Body of pancreas (tissue), 4 donors: Measurements from ENCODE around the gene TRIM17. TPM values are rescaled to one million over a fixed set of nuclear protein-coding genes. Genes with fewer than 3 reads are reported as not detected.

Experiments used
- ATAC-seq: fragments of 150-250 bp; one replicate; pipeline ENCODE4 v1.9.1; 2016
- DNase-seq, 4 donors: peaks; one replicate each; pipeline ENCODE4 v3.0.0-alpha.2; 2019
- H3K27ac ChIP-seq, 4 donors: fragments of 200-600 bp; sonication (generic); 1 replicate in 3 of 4; 2 replicates in 1 of 4; pipeline versions ENCODE4 v1.5.1 to v1.6.1; 2016 to 2019; ENCODE audit warnings: mild to moderate bottlenecking in 1 of 4, mixed read lengths in 1 of 4, moderate library complexity in 1 of 4
- H3K27me3 ChIP-seq, 2 donors: fragments of 200-600 bp; sonication (generic); one replicate each; pipeline ENCODE4 v1.6.0; 2016; ENCODE audit warnings: mild to moderate bottlenecking in 1 of 2
- H3K36me3 ChIP-seq, 2 donors: fragments of 200-600 bp; sonication (generic); replicated peaks in 1 of 2; 2 replicates each; pipeline ENCODE4 v1.5.1; 2016; ENCODE audit warnings: low read depth in 2 of 2; ENCODE audit not compliant: insufficient read depth in 1 of 2
- H3K4me1 ChIP-seq: fragments of 200-600 bp; sonication (generic); one replicate; pipeline ENCODE4 v1.6.0; 2016
- H3K4me3 ChIP-seq, 2 donors: fragments of 200-600 bp; sonication (generic); 1 replicate in 1 of 2; 2 replicates in 1 of 2; pipeline ENCODE4 v1.5.1; 2016 to 2019
- H3K9me3 ChIP-seq, 3 donors: fragments of 200-600 bp; sonication (generic); 1 replicate in 2 of 3; 2 replicates in 1 of 3; pipeline ENCODE4 v1.5.1; 2016
- POLR2A ChIP-seq, 3 donors: fragments of 450-650 bp; IDR thresholded peaks; one replicate each; pipeline ENCODE4 v1.6.1; 2016; ENCODE audit warnings: antibody characterized with exemption in 3 of 3, mild to moderate bottlenecking in 2 of 3
- WGBS, 2 donors: methylation state at CpG; one replicate each; pipeline ENCODE4 v1.1.5; 2017; 5-methylcytosine and 5-hydroxymethylcytosine counted together
- intact Hi-C: fragments of 100-400 bp; cut with DNase I; formaldehyde crosslinking; loops from one replicate; pipeline ENCODE4 v1.15.1; 2023
- total RNA-seq, 2 donors: library from RNA; depleted of rRNA; stranded (reverse); fragments of >200 nt; gene quantifications; one replicate each; pipeline ENCODE4 v1.1.0, GENCODE V29; 2016
- TF ChIP-seq, protein P1 (sequence below), 7 experiments: fragments of 450-650 bp in 4 of 7; fragments of 200-600 bp in 3 of 7; sonication (generic) in 3 of 7; IDR thresholded peaks; one replicate each; pipeline ENCODE4 v1.5.1; 2016 to 2019; ENCODE audit warnings: antibody characterized with exemption in 7 of 7

Gene TRIM17
- total RNA-seq, 2 donors from 2014 or later = 1.0 TPM; not detected in 1

DNA sequence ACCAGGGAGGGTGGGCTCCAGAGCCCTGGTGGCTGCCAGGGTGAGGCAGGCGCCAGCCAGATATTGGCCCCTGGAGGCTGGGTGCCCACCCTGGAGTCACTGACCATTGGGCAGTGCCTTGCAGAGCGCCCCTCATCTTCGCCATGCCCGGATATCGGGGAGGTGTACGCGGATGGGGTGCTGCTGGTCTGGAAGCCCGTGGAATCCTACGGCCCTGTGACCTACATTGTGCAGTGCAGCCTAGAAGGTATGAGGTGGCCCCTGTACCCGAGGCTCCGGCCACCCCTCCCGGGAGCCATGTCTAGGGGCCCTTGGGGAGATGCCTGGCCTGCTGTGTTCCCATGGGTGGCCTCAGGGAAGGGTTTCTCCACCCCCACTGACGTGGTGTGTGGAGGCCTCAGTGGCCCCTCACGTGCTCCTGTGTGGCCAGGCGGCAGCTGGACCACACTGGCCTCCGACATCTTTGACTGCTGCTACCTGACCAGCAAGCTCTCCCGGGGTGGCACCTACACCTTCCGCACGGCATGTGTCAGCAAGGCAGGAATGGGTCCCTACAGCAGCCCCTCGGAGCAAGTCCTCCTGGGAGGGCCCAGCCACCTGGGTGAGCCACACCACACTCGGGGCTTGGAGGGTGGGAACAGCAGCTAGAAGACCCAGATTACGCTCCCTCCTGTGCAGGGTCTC, 40.9 kb downstream of the TRIM17 start:
- Histone ChIP-seq H3K4me3 (no peak overlapping the region), H3K27ac (peak overlapping the region in 1 of 4 donors; percentile 15), H3K27me3 (no peaks in the 10 kb centered on the region), H3K4me1 (peaks cover 17% of the 10 kb centered on the region), H3K36me3 (no peaks in the 10 kb centered on the region), H3K9me3 (no peaks in the 10 kb centered on the region)
- DNase-seq (peak in 1 of 4 donors; percentile 11), ATAC-seq (no peak)
- WGBS, 2 donors = 93 to 96% methylated on average over 6 to 17 of the region's 22 CpGs
- intact Hi-C loops = no loop called here
- no peak for TF ChIP-seq POLR2A (IDR thresholded peaks at IDR 0.05)

DNA sequence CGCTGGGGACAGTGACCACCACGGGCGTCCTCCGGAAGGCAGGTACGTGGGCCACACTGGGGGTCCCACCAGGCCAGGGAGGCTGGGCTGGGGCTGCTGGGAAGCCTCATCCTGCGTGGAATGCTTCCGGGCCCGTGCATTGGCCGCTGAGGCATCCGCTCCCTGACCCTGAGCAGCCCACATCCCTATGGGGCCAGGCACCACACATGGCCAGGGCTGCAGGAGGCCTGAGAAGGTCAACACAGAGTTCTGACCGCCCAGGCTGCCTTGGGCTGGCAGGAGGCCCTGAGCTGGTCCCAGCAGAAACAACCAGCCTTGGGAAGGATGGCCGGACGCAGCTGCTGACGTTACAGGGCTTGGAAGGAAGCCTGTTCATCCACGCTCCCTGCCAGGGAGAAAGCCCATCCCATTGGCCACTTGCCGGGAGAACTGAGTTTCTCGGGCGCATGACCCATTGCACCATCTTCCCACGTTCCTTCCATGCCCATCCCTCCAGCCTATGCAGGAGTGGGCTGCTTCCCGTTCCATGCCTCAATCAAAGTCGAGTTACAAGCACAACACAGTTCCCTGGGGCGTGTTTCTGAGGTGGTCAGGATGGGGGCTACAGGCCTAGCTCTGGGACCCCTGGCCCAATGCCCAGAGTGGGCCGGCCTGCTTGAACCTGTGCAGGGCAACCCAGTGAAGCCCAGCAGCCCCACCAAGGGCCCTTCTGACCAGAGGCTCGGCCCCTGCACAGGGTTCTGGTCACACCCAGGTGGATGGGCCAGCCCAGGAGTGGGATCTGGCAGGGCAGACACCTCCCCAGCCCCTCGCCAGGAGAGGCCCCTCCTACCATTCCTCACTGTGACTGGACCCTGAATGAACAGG, 41.7 kb downstream of the TRIM17 start:
- H3K9me3 ChIP-seq = no peaks in the 10 kb centered on the region
- TF ChIP-seq, protein P1, sequence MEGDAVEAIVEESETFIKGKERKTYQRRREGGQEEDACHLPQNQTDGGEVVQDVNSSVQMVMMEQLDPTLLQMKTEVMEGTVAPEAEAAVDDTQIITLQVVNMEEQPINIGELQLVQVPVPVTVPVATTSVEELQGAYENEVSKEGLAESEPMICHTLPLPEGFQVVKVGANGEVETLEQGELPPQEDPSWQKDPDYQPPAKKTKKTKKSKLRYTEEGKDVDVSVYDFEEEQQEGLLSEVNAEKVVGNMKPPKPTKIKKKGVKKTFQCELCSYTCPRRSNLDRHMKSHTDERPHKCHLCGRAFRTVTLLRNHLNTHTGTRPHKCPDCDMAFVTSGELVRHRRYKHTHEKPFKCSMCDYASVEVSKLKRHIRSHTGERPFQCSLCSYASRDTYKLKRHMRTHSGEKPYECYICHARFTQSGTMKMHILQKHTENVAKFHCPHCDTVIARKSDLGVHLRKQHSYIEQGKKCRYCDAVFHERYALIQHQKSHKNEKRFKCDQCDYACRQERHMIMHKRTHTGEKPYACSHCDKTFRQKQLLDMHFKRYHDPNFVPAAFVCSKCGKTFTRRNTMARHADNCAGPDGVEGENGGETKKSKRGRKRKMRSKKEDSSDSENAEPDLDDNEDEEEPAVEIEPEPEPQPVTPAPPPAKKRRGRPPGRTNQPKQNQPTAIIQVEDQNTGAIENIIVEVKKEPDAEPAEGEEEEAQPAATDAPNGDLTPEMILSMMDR (IDR thresholded peaks at IDR 0.05) = no peak
- no peak for TF ChIP-seq POLR2A (IDR thresholded peaks at IDR 0.05)
- 60 to 91% methylated on average over 14 to 22 of the region's 25 CpGs for WGBS, 2 donors
- H3K27ac ChIP-seq = peak overlapping the region in 1 of 4 donors; percentile 15
- intact Hi-C loops = no loop called here
- H3K4me1 ChIP-seq = peaks cover 17% of the 10 kb centered on the region
- DNase-seq = peak; percentile 34 to 70 (median 51)
- no peaks in the 10 kb centered on the region for H3K27me3 ChIP-seq
- peak; percentile 6 for ATAC-seq
- no peaks in the 10 kb centered on the region for H3K36me3 ChIP-seq
- H3K4me3 ChIP-seq = no peak overlapping the region

DNA sequence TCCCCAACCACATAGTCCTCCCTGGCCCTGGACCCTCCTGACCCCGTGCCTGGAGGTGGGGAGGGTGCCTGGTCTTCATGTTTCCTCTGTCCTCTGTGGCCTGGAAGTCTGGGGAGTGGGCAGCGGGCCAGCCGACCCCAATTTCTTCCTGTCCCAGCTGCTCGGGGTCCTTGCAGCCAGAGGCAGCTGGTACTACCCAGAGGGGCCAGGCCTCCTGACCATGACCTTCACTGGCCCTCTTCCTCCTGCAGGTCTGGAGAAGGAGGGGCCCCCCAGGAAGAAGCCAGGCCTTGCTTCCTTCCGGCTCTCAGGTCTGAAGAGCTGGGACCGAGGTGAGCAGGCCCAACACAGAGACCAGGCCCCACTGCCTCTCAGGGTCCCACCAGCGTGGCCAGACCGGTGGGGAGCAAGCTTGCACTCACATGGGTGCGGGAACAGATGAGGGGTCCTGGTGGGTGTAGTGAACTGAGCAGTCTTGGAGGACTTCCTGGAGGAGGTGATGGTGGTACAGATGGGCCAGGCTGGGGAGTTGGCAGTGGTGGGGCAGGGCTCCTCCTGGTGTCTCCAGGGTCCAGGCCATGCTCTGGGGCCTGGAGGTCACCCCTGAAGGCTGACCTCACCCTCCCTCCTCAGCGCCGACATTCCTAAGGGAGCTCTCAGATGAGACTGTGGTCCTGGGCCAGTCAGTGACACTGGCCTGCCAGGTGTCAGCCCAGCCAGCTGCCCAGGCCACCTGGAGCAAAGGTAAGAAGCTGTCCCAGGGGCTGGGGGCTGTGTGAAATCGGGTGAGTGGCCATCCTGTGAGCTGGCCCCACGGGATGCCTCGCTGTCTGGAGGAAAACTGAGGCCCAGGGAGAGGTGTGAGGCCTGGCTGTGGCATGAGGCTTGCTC, 42.7 kb downstream of the TRIM17 start:
- WGBS, 2 donors = 84 to 85% methylated on average over 8 to 14 of the region's 14 CpGs
- H3K9me3 ChIP-seq = no peaks in the 10 kb centered on the region
- no peaks in the 10 kb centered on the region for H3K36me3 ChIP-seq
- no peak overlapping the region for H3K27ac ChIP-seq
- H3K4me3 ChIP-seq = no peak overlapping the region
- no peak for ATAC-seq
- H3K4me1 ChIP-seq = peaks cover 14% of the 10 kb centered on the region
- peak in 2 of 4 donors; percentile 4 to 14 for DNase-seq
- intact Hi-C loops = no loop called here
- TF ChIP-seq, protein P1 (IDR thresholded peaks at IDR 0.05) = no peak
- no peak for TF ChIP-seq POLR2A (IDR thresholded peaks at IDR 0.05)
- no peaks in the 10 kb centered on the region for H3K27me3 ChIP-seq

DNA sequence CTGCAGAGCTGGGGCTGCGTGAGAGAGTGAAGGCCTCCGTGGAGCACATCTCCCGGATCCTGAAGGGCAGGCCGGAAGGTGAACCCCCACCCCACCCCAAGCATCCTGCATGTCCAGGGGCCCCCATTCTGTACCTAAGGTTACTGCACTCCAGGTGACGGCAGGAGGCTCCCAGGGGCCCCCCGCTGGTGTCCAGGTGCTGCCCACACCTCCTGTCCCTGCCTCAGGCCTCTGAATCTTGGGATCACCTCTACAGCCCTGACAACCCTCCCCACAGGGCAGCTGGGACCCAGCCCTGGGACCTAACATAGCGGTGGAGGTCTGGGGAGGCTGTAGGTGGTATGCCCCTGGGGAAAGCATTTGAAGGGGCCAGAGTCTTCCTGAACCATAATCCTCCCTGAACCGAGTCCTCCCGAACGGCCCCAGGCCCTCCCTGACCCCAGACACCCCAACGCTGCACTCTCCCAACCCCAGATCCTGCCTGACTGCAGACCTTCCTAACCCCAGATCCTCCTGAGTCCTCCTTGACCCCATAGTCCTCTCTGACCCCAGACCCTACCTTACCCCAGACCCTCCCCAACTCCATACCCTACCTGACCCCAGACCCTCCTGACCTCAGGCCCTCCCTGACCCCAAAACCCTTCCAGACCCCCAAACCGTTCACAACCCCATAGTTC, 43.5 kb downstream of the TRIM17 start:
- Histone ChIP-seq H3K36me3 (no peaks in the 10 kb centered on the region), H3K27ac (peak overlapping the region in 2 of 4 donors; percentile 14 to 18), H3K27me3 (no peaks in the 10 kb centered on the region), H3K4me3 (no peak overlapping the region), H3K9me3 (no peaks in the 10 kb centered on the region), H3K4me1 (peaks cover 9% of the 10 kb centered on the region)
- WGBS, 2 donors = 51 to 66% methylated on average over 7 to 12 of the region's 12 CpGs
- no peak for DNase-seq
- no peak for ATAC-seq
- intact Hi-C loops = no loop called here
- no peak for TF ChIP-seq POLR2A (IDR thresholded peaks at IDR 0.05)
- TF ChIP-seq, protein P1 (IDR thresholded peaks at IDR 0.05) = no peak
